ENCODE measurements around the gene TMC4.
"Not testable (repeated sequence)": the region's sequence is repeated elsewhere in the genome, so short reads cannot be mapped to it uniquely, and the experiment has no call there.

Gene TMC4

GRCh38 chr19:54173951-54174834 lies 1.2 kb upstream of the TMC4 start:
- Histone ChIP-seq H4K8ac (ENCODE audit: low read depth, low read length) (no peak overlapping the region), H3K23ac (ENCODE audit: low read length) (no peak overlapping the region), H3K4me1 (ENCODE audit: control insufficient read depth, low read depth, low read length) (peaks cover 2% of the 10 kb centered on the region), H3K27me3 (ENCODE audit: insufficient read depth, low read length, poor library complexity) (no peaks in the 10 kb centered on the region), H3K27ac (ENCODE audit: low read depth, low read length) (no peak overlapping the region), H3K4me2 (ENCODE audit: low read length) (no peak overlapping the region), H3K9ac (ENCODE audit: low read length) (no peak overlapping the region), H3K4ac (ENCODE audit: low read depth, low read length) (no peak overlapping the region), H2BK15ac (replicated peaks; ENCODE audit: low read depth) (no peak overlapping the region), H4K5ac (ENCODE audit: low read length) (no peak overlapping the region), H3K79me1 (ENCODE audit: low read length) (no peaks in the 10 kb centered on the region), H2BK5ac (ENCODE audit: low read length) (no peak overlapping the region), H2BK120ac (ENCODE audit: low read depth, low read length) (no peak overlapping the region), H3K56ac (ENCODE audit: low read length) (no peak overlapping the region), H3K36me3 (ENCODE audit: control insufficient read depth, insufficient read depth, low read length) (peaks cover 4% of the 10 kb centered on the region), H2AK5ac (ENCODE audit: low read length) (no peak overlapping the region), H3K79me2 (ENCODE audit: control insufficient read depth, insufficient read depth, low read length) (no peaks in the 10 kb centered on the region), H3K18ac (ENCODE audit: low read length) (no peak overlapping the region), H3K4me3 (ENCODE audit: low read length) (no peak overlapping the region)
- DNase-seq: no peak
- WGBS (ENCODE audit: extremely low coverage, insufficient coverage, low lambda C conversion rate): no CpG with 5 or more reads among the region's 25 CpGs

- Histone ChIP-seq H3K79me1 (ENCODE audit: low read length) (no peaks in the 10 kb centered on the region), H3K27me3 (ENCODE audit: insufficient read depth, low read length, poor library complexity) (no peaks in the 10 kb centered on the region), H3K56ac (ENCODE audit: low read length) (no peak overlapping the region), H2BK5ac (ENCODE audit: low read length) (no peak overlapping the region), H4K5ac (ENCODE audit: low read length) (no peak overlapping the region), H3K4me2 (ENCODE audit: low read length) (no peak overlapping the region), H3K27ac (ENCODE audit: low read depth, low read length) (no peak overlapping the region), H3K79me2 (ENCODE audit: control insufficient read depth, insufficient read depth, low read length) (no peaks in the 10 kb centered on the region), H2AK5ac (ENCODE audit: low read length) (no peak overlapping the region), H3K4me1 (ENCODE audit: control insufficient read depth, low read depth, low read length) (peaks cover 2% of the 10 kb centered on the region), H3K9ac (ENCODE audit: low read length) (no peak overlapping the region), H2BK120ac (ENCODE audit: low read depth, low read length) (no peak overlapping the region), H3K23ac (ENCODE audit: low read length) (no peak overlapping the region), H3K18ac (ENCODE audit: low read length) (no peak overlapping the region), H3K36me3 (ENCODE audit: control insufficient read depth, insufficient read depth, low read length) (peaks cover 4% of the 10 kb centered on the region), H4K8ac (ENCODE audit: low read depth, low read length) (no peak overlapping the region), H3K4ac (ENCODE audit: low read depth, low read length) (no peak overlapping the region), H2BK15ac (replicated peaks; ENCODE audit: low read depth) (no peak overlapping the region), H3K4me3 (ENCODE audit: low read length) (no peak overlapping the region)
- WGBS (ENCODE audit: extremely low coverage, insufficient coverage, low lambda C conversion rate): no CpG with 5 or more reads among the region's 15 CpGs
- DNase-seq: no peak
Measured at GRCh38 chr19:54173359-54173699, 369 bp upstream of the TMC4 start.

DNA sequence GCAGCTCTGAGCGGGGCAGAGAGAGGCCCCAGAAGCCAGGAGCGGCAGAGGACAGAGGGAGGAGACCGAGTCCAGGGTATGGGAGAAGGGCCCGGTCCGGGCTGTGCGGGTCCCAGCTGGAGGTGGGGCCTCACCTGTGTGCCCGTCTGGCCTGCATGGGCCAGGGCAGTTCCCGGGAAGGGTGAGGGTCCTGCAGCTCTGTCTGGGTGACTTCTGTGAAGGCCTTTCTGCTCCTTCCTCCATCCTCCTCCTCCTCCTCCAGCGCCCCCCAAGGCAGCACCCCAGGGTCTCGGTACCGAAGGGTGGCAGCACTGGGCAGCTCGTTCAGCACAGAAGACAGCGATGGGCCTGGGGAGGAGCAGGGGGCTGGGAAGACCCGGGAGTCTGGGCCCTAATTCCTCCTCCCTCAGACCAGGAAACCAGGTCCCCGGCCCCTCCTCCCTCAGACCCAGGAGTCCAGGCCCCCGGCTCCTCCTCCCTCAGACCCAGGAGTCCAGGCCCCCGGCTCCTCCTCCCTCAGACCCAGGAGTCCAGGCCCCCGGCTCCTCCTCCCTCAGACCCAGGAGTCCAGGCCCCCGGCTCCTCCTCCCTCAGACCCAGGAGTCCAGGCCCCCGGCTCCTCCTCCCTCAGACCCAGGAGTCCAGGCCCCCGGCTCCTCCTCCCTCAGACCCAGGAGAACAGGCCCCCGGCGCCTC lies 1.1 kb downstream of the TMC4 start:
- H3K9ac ChIP-seq (ENCODE audit: low read length); H3K4me2 ChIP-seq (ENCODE audit: low read length); H3K23ac ChIP-seq (ENCODE audit: low read length): not testable (repeated sequence)

DNA sequence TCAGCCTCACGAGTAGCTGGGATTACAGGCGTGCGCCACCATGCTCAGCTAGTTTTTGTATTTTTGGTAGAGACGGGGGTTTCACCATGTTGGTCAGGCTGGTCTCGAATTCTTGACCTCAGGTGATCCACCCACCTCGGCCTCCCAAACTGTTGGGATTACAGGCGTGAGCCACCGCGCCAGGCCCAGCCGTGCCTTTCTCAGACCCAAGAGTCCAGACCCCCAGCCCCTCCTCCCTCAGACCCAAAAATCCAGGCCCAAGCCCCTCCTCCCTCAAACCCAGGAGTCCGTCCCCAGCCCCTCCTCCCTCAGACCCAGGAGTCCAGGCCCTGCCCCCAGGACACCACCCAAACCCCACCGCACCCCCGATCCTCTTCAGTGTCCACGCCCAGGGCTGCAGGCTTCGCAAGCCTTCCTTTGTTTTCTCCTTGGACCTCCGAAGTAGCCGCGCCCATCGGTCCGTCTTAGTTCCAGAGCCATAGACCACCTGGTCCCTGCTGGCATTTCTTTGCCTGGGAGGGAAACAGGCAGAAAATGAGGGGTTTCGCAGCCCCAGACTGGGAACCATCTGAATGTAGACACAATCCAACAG lies 3.7 kb downstream of the TMC4 start:
- no peak overlapping the region for H3K56ac ChIP-seq (ENCODE audit: low read length)
- H3K4ac ChIP-seq (ENCODE audit: low read depth, low read length): no peak overlapping the region
- no peaks in the 10 kb centered on the region for H3K36me3 ChIP-seq (ENCODE audit: control insufficient read depth, insufficient read depth, low read length)
- H4K8ac ChIP-seq (ENCODE audit: low read depth, low read length): no peak overlapping the region
- H3K18ac ChIP-seq (ENCODE audit: low read length): no peak overlapping the region
- H3K4me2 ChIP-seq (ENCODE audit: low read length): no peak overlapping the region
- no peaks in the 10 kb centered on the region for H3K79me2 ChIP-seq (ENCODE audit: control insufficient read depth, insufficient read depth, low read length)
- no peak overlapping the region for H2BK5ac ChIP-seq (ENCODE audit: low read length)
- no peaks in the 10 kb centered on the region for H3K79me1 ChIP-seq (ENCODE audit: low read length)
- peaks cover 4% of the 10 kb centered on the region for H3K4me1 ChIP-seq (ENCODE audit: control insufficient read depth, low read depth, low read length)
- no peak overlapping the region for H3K4me3 ChIP-seq (ENCODE audit: low read length)
- H2BK120ac ChIP-seq (ENCODE audit: low read depth, low read length): no peak overlapping the region
- no peak overlapping the region for H3K27ac ChIP-seq (ENCODE audit: low read depth, low read length)
- no CpG with 5 or more reads among the region's 21 CpGs for WGBS (ENCODE audit: extremely low coverage, insufficient coverage, low lambda C conversion rate)
- no peaks in the 10 kb centered on the region for H3K27me3 ChIP-seq (ENCODE audit: insufficient read depth, low read length, poor library complexity)
- H3K23ac ChIP-seq (ENCODE audit: low read length): no peak overlapping the region
- no peak overlapping the region for H2BK15ac ChIP-seq (replicated peaks; ENCODE audit: low read depth)
- no peak for DNase-seq
- no peak overlapping the region for H4K5ac ChIP-seq (ENCODE audit: low read length)
- no peak overlapping the region for H2AK5ac ChIP-seq (ENCODE audit: low read length)
- no peak overlapping the region for H3K9ac ChIP-seq (ENCODE audit: low read length)

More for the DNA sequence above, 1.1 kb downstream of the TMC4 start:
- not testable (repeated sequence) for H3K56ac ChIP-seq (ENCODE audit: low read length); H3K4ac ChIP-seq (ENCODE audit: low read depth, low read length); H3K4me3 ChIP-seq (ENCODE audit: low read length); H3K4me1 ChIP-seq (ENCODE audit: control insufficient read depth, low read depth, low read length); H4K8ac ChIP-seq (ENCODE audit: low read depth, low read length); H3K36me3 ChIP-seq (ENCODE audit: control insufficient read depth, insufficient read depth, low read length); H3K27ac ChIP-seq (ENCODE audit: low read depth, low read length); H3K27me3 ChIP-seq (ENCODE audit: insufficient read depth, low read length, poor library complexity); H2BK15ac ChIP-seq (replicated peaks; ENCODE audit: low read depth); H2AK5ac ChIP-seq (ENCODE audit: low read length); H3K79me2 ChIP-seq (ENCODE audit: control insufficient read depth, insufficient read depth, low read length); H3K18ac ChIP-seq (ENCODE audit: low read length); H4K5ac ChIP-seq (ENCODE audit: low read length); H3K79me1 ChIP-seq (ENCODE audit: low read length); DNase-seq; H2BK120ac ChIP-seq (ENCODE audit: low read depth, low read length); H2BK5ac ChIP-seq (ENCODE audit: low read length)
- no CpG with 5 or more reads among the region's 23 CpGs for WGBS (ENCODE audit: extremely low coverage, insufficient coverage, low lambda C conversion rate)

GRCh38 chr19:54168174-54168917 lies 4.6 kb downstream of the TMC4 start:
- Histone ChIP-seq H3K4ac (ENCODE audit: low read depth, low read length) (no peak overlapping the region), H3K4me1 (ENCODE audit: control insufficient read depth, low read depth, low read length) (peaks cover 5% of the 10 kb centered on the region), H2BK15ac (replicated peaks; ENCODE audit: low read depth) (no peak overlapping the region), H3K23ac (ENCODE audit: low read length) (no peak overlapping the region), H2AK5ac (ENCODE audit: low read length) (no peak overlapping the region), H2BK5ac (ENCODE audit: low read length) (no peak overlapping the region), H3K79me1 (ENCODE audit: low read length) (no peaks in the 10 kb centered on the region), H3K9ac (ENCODE audit: low read length) (no peak overlapping the region), H4K8ac (ENCODE audit: low read depth, low read length) (no peak overlapping the region), H4K5ac (ENCODE audit: low read length) (no peak overlapping the region), H2BK120ac (ENCODE audit: low read depth, low read length) (no peak overlapping the region), H3K4me2 (ENCODE audit: low read length) (no peak overlapping the region), H3K27me3 (ENCODE audit: insufficient read depth, low read length, poor library complexity) (no peaks in the 10 kb centered on the region), H3K56ac (ENCODE audit: low read length) (peak overlapping the region; percentile 25), H3K18ac (ENCODE audit: low read length) (no peak overlapping the region), H3K79me2 (ENCODE audit: control insufficient read depth, insufficient read depth, low read length) (no peaks in the 10 kb centered on the region), H3K36me3 (ENCODE audit: control insufficient read depth, insufficient read depth, low read length) (no peaks in the 10 kb centered on the region), H3K27ac (ENCODE audit: low read depth, low read length) (no peak overlapping the region), H3K4me3 (ENCODE audit: low read length) (no peak overlapping the region)
- no CpG with 5 or more reads among the region's 25 CpGs for WGBS (ENCODE audit: extremely low coverage, insufficient coverage, low lambda C conversion rate)
- DNase-seq: peak; percentile 91
